D341Med (cell line): ENCODE measurements around the gene PTPRE.

Experiments used
- DNase-seq: peaks from one replicate; pipeline ENCODE4 v3.0.0; 2012; ENCODE audit warnings: low spot score

Gene PTPRE

GRCh38 chr10:128060341-128061250 lies 153.7 kb downstream of the PTPRE start:
- no peak for DNase-seq

DNA sequence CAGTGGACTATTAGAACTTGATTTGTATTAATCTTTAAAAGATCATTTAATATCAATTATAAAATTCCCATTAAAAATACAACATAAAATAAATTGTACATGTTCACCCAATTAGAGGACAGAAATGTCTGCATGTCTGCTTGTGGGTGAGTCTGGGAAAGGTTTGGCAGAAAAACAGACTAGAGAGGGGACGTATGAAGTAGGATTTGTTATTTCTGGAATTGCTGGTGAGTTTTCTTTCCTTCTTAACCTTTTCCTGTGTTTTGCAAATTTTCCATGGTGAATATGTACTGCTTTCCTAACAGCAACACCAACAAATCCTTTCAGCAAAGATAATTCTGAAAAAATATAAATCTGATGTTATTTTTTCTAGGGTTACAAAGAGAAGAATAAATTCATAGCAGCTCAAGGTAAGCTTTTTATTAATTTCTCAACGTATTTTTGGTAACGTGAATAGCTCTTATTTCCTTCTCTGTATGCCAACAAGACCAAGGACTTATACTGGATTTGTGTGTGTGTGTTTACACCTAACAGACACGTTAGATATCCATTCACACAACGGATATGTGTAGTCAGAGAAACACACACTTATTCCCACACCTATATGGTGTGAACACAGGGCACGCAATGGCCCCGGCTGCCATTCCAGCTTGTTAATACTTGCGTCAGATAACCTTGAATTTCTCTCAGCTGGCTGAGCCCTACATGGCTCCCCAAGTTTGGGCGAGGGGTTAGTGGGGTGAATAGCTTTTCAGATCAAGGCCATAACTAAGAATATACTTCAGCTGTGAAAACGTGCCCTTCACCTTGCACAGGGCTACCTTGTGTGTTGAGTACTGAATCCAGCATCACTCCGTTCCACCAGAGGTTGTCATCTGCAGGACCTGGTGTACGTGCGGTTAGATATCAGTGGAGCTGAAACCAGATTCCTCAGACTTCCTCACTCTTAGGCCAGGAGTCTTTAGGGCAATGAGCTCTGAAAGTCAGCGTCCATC lies 154.7 kb downstream of the PTPRE start:
- DNase-seq: no peak

- no peak for DNase-seq
Measured at GRCh38 chr10:128062331-128062880, 155.5 kb downstream of the PTPRE start.

DNA sequence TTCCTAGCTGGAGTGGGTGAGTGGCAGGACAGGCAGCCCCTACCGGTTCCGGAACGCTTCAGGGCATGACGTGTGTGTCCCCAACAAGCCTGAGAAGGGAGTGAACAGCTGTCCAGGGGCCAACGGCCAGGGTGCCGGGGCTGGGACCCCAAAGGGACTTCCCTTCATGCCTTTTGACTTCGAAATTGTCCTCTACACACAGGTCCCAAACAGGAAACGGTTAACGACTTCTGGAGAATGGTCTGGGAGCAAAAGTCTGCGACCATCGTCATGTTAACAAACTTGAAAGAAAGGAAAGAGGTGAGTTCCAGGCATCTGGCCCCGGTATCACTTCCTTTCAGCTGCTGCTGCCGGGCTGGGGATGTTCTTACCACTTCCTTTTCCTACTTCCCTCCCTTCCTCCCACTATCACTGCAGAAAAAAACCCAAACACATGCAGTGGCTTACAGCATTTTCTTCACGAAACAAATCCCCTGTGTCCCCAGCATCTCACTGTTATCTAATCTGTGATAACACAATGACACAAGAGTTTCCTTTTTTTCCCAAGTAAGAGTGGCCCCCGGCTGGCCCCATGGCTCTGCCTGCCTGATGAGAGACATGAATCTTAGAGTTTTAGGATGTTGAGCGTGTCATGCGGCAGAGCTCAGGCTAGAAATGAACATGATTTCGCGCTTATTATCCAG lies 156.1 kb downstream of the PTPRE start:
- DNase-seq: no peak

DNA sequence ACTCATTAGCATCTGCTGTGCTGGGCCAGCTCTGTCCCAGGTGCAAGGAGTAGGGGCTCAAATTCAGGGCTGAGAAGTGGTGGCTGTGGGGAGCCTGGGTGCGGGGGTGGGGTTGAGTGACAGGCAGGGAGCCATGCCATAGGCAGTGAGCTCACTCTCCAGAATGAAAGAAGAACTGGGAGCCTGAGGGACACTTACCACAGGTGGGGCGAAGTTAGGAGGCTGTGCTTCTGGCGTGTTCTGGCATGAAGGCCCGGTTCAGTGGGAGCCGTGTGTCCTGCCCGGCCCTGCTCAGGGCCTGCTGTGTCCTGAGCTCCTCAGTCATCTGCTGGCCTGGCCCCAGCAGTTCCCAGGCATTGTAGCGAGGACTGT lies 156.8 kb downstream of the PTPRE start:
- DNase-seq: no peak

- DNase-seq: no peak
Measured at GRCh38 chr10:128064108-128064969, 157.4 kb downstream of the PTPRE start.

DNA sequence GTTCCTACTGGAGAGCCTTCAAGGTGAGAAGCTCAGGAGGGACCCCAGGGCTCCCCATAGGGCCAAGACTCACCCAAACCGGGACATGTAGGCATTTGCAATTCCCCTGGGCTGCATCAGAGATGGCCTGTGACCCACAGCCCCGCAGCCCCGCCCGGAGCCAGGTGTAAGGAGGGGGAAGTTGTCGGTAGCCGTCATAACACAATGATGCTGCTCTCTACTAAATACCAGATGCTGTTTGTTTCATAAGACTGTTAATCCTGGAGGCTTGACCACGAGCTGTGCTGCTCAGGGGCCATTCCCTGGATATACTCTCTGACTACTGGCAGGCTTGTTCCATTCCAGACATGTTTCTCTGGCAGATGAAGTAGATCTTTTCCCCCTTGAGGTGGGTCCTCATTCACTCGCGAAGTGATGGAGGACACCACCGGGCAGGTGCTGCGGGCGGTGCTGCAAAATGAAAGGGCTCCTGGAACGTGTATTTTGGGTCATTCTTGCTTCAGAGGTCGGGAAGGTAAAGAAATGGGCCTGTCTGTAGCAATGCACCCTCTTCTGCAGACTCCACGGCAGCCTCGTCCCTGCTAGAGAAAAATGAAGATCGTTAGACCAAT lies 158.2 kb downstream of the PTPRE start:
- DNase-seq: no peak

- DNase-seq: no peak
Measured at GRCh38 chr10:128065881-128066534, 159.1 kb downstream of the PTPRE start.

GRCh38 chr10:128066870-128067382 lies 160.0 kb downstream of the PTPRE start:
- no peak for DNase-seq

DNA sequence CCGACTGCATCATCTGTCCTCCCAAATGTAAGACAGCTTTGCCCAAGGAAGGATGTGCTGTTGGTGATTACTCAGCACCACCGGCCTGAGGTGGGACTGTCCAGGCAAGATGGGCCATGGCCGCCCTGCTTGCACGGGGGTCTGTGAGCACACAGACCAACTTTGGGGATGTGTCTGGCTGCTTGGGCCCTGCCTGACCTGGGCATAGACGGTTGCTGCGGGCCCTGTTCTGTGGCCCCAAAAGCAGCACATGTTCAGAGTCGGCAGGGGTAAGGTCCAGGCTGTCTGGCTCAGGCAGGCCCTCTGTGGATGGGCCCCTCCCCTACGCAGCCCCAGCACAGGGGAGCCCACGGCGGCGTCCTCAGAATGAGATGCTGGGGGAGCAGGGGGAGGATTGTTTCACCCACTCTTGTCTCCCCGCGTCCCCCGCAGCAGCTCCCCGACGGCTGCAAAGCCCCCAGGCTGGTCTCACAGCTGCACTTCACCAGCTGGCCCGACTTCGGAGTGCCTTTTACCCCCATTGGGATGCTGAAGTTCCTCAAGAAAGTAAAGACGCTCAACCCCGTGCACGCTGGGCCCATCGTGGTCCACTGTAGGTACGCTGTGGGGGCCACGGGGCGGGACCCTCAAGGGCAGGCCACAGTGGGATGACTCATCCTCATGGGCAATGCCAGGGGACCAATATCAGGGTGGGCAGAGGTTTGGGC lies 160.9 kb downstream of the PTPRE start:
- no peak for DNase-seq

GRCh38 chr10:128068398-128069285 lies 161.7 kb downstream of the PTPRE start:
- DNase-seq: no peak

GRCh38 chr10:128069351-128070051 lies 162.6 kb downstream of the PTPRE start:
- peak; percentile 76 for DNase-seq

DNA sequence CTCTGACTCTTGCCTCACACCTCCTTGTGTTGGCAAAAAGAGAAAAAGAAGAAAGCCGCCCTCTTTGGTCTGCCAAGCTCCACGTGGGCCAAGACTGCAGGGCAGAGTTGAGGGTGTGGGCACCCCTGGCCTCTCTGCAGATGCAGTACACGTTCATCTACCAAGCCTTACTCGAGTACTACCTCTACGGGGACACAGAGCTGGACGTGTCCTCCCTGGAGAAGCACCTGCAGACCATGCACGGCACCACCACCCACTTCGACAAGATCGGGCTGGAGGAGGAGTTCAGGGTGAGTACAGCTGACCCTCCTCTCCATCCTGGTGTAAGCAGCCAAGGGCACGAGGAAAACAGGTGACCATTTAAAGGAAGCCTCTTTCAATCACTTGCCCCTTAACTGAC lies 163.3 kb downstream of the PTPRE start:
- no peak for DNase-seq

GRCh38 chr10:128070721-128071416 lies 164.0 kb downstream of the PTPRE start:
- no peak for DNase-seq

GRCh38 chr10:128071417-128071782 lies 164.5 kb downstream of the PTPRE start:
- no peak for DNase-seq

GRCh38 chr10:128072046-128072445 lies 165.1 kb downstream of the PTPRE start:
- no peak for DNase-seq
